ENCODE data around the gene OR10K1. TPM values are rescaled to one million over a fixed set of nuclear protein-coding genes. Genes with fewer than 3 reads are reported as not detected.

OR10K1 gene
- polyA plus RNA-seq, 4 donors, result not detected

DNA sequence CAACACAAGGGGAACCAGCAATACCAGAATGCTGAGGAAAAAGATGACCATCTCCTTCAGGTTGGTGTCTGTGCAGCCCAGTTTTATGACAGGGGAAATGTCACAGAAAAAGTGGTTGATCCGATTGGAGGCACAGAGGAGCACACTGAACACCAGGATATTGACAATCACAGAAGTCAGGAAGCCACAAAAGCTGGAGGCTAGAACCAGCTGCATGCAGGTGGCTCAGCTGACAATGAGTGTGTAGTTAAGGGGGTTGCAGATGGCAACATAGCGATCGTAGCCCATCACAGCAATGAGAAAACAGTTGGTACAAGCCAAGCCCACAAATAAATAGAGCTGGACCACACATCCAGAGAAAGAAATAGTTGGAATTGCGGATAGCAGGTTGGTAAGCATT lies 16.3 kb upstream of the OR10K1 start:
- 76 to 81% (median 78%) methylated on average over 4 of the region's 4 CpGs for WGBS, 3 donors
- FAIRE-seq (no peak), DNase-seq (no peak)
- no peak overlapping the region for H3K27ac ChIP-seq (ENCODE audit: low read depth in 1 of 3, low read length in 2 of 3)
- no peaks in the 10 kb centered on the region for H3K9me3 ChIP-seq (ENCODE audit: control insufficient read depth in 2 of 2, insufficient read depth in 1 of 2, low read depth in 1 of 2, low read length in 1 of 2)
- H3K36me3 ChIP-seq (ENCODE audit: control insufficient read depth in 3 of 3, insufficient read depth in 2 of 3, low read depth in 1 of 3, low read length in 3 of 3), result no peaks in the 10 kb centered on the region
- H3K27me3 ChIP-seq (ENCODE audit: control insufficient read depth in 3 of 3, insufficient read depth in 3 of 3, low read length in 3 of 3), result peaks cover 0 to 3% (median 0%) of the 10 kb centered on the region in 3 donors
- no peak overlapping the region for H3K4me3 ChIP-seq (ENCODE audit: low read depth in 1 of 3, low read length in 3 of 3)
- H3K4me1 ChIP-seq (ENCODE audit: control insufficient read depth in 3 of 3, insufficient read depth in 2 of 3, low read depth in 1 of 3, low read length in 2 of 3), result no peaks in the 10 kb centered on the region

- no peak overlapping the region for H3K27ac ChIP-seq (ENCODE audit: low read depth in 1 of 3, low read length in 2 of 3)
- no peaks in the 10 kb centered on the region for H3K9me3 ChIP-seq (ENCODE audit: control insufficient read depth in 2 of 2, insufficient read depth in 1 of 2, low read depth in 1 of 2, low read length in 1 of 2)
- DNase-seq (no peak), FAIRE-seq (no peak)
- H3K4me3 ChIP-seq (ENCODE audit: low read depth in 1 of 3, low read length in 3 of 3), result no peak overlapping the region
- H3K27me3 ChIP-seq (ENCODE audit: control insufficient read depth in 3 of 3, insufficient read depth in 3 of 3, low read length in 3 of 3), result no peaks in the 10 kb centered on the region
- no peaks in the 10 kb centered on the region for H3K4me1 ChIP-seq (ENCODE audit: control insufficient read depth in 3 of 3, insufficient read depth in 2 of 3, low read depth in 1 of 3, low read length in 2 of 3)
- no peaks in the 10 kb centered on the region for H3K36me3 ChIP-seq (ENCODE audit: control insufficient read depth in 3 of 3, insufficient read depth in 2 of 3, low read depth in 1 of 3, low read length in 3 of 3)
- 82 to 95% (median 90%) methylated on average over 1 of the region's 1 CpG for WGBS, 3 donors
Observed at GRCh38 chr1:158454537-158454936, 7.1 kb upstream of the OR10K1 start.

- Histone ChIP-seq H3K36me3 (ENCODE audit: control insufficient read depth in 3 of 3, insufficient read depth in 2 of 3, low read depth in 1 of 3, low read length in 3 of 3) (no peaks in the 10 kb centered on the region), H3K4me1 (ENCODE audit: control insufficient read depth in 3 of 3, insufficient read depth in 2 of 3, low read depth in 1 of 3, low read length in 2 of 3) (no peaks in the 10 kb centered on the region), H3K27me3 (ENCODE audit: control insufficient read depth in 3 of 3, insufficient read depth in 3 of 3, low read length in 3 of 3) (no peaks in the 10 kb centered on the region), H3K27ac (ENCODE audit: low read depth in 1 of 3, low read length in 2 of 3) (no peak overlapping the region), H3K4me3 (ENCODE audit: low read depth in 1 of 3, low read length in 3 of 3) (no peak overlapping the region), H3K9me3 (ENCODE audit: control insufficient read depth in 2 of 2, insufficient read depth in 1 of 2, low read depth in 1 of 2, low read length in 1 of 2) (no peaks in the 10 kb centered on the region)
- FAIRE-seq (no peak), DNase-seq (no peak)
Observed at GRCh38 chr1:158457246-158457645, 4.4 kb upstream of the OR10K1 start.

- no peaks in the 10 kb centered on the region for H3K27me3 ChIP-seq (ENCODE audit: control insufficient read depth in 3 of 3, insufficient read depth in 3 of 3, low read length in 3 of 3)
- H3K4me3 ChIP-seq (ENCODE audit: low read depth in 1 of 3, low read length in 3 of 3), result no peak overlapping the region
- DNase-seq (no peak), FAIRE-seq (no peak)
- no peaks in the 10 kb centered on the region for H3K4me1 ChIP-seq (ENCODE audit: control insufficient read depth in 3 of 3, insufficient read depth in 2 of 3, low read depth in 1 of 3, low read length in 2 of 3)
- no peaks in the 10 kb centered on the region for H3K9me3 ChIP-seq (ENCODE audit: control insufficient read depth in 2 of 2, insufficient read depth in 1 of 2, low read depth in 1 of 2, low read length in 1 of 2)
- H3K36me3 ChIP-seq (ENCODE audit: control insufficient read depth in 3 of 3, insufficient read depth in 2 of 3, low read depth in 1 of 3, low read length in 3 of 3), result no peaks in the 10 kb centered on the region
- no peak overlapping the region for H3K27ac ChIP-seq (ENCODE audit: low read depth in 1 of 3, low read length in 2 of 3)
Observed at GRCh38 chr1:158458263-158458662, 3.4 kb upstream of the OR10K1 start.

- H3K9me3 ChIP-seq (ENCODE audit: control insufficient read depth in 2 of 2, insufficient read depth in 1 of 2, low read depth in 1 of 2, low read length in 1 of 2), result no peaks in the 10 kb centered on the region
- no peak within 1 kb of the TSS for H3K27ac ChIP-seq (ENCODE audit: low read depth in 1 of 3, low read length in 2 of 3)
- H3K27me3 ChIP-seq (ENCODE audit: control insufficient read depth in 3 of 3, insufficient read depth in 3 of 3, low read length in 3 of 3), result no peaks in the 10 kb centered on the region
- no peaks in the 10 kb centered on the region for H3K36me3 ChIP-seq (ENCODE audit: control insufficient read depth in 3 of 3, insufficient read depth in 2 of 3, low read depth in 1 of 3, low read length in 3 of 3)
- no peak within 1 kb of the TSS for H3K4me3 ChIP-seq (ENCODE audit: low read depth in 1 of 3, low read length in 3 of 3)
- FAIRE-seq (no peak), DNase-seq (no peak)
- H3K4me1 ChIP-seq (ENCODE audit: control insufficient read depth in 3 of 3, insufficient read depth in 2 of 3, low read depth in 1 of 3, low read length in 2 of 3), result no peaks in the 10 kb centered on the region
Observed at GRCh38 chr1:158471920-158472319, 10.3 kb downstream of the OR10K1 start, which contains the start of gene OR10R2. Gene OR10R2 (plus strand): TSS chr1:158472220. CDS start chr1:158472326, 106 bp downstream.

DNA sequence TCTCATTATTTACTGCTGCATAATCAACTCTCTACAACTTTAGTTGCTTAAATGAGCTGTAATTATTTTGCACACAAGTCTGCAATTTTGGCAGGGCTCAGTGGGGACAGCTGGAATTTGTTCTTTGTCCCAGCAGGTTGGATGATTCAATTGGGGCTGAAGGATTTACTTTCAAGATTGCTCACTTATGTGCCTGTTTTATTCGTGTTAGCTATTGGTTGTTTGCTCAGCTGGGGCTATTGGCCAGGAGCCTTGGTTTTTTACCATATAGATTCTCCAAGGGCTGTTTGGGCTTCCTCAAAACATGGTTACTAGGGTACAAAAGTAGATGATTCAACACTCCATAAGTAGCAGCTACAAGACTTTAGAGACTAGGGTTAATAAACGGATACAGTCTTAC lies 23.8 kb downstream of the OR10K1 start:
- H3K4me1 ChIP-seq (ENCODE audit: control insufficient read depth in 3 of 3, insufficient read depth in 2 of 3, low read depth in 1 of 3, low read length in 2 of 3), result no peaks in the 10 kb centered on the region
- WGBS, 3 donors, result 42 to 54% (median 46%) methylated on average over 2 of the region's 2 CpGs
- no peaks in the 10 kb centered on the region for H3K27me3 ChIP-seq (ENCODE audit: control insufficient read depth in 3 of 3, insufficient read depth in 3 of 3, low read length in 3 of 3)
- H3K4me3 ChIP-seq (ENCODE audit: low read depth in 1 of 3, low read length in 3 of 3), result no peak overlapping the region
- DNase-seq (no peak), FAIRE-seq (no peak)
- H3K27ac ChIP-seq (ENCODE audit: low read depth in 1 of 3, low read length in 2 of 3), result no peak overlapping the region
- H3K36me3 ChIP-seq (ENCODE audit: control insufficient read depth in 3 of 3, insufficient read depth in 2 of 3, low read depth in 1 of 3, low read length in 3 of 3), result no peaks in the 10 kb centered on the region
- H3K9me3 ChIP-seq (ENCODE audit: control insufficient read depth in 2 of 2, insufficient read depth in 1 of 2, low read depth in 1 of 2, low read length in 1 of 2), result no peaks in the 10 kb centered on the region

GRCh38 chr1:158491316-158491715 lies 29.7 kb downstream of the OR10K1 start:
- WGBS, 3 donors, result 31 to 59% (median 50%) methylated on average over 3 of the region's 3 CpGs
- Histone ChIP-seq H3K36me3 (ENCODE audit: control insufficient read depth in 3 of 3, insufficient read depth in 2 of 3, low read depth in 1 of 3, low read length in 3 of 3) (no peaks in the 10 kb centered on the region), H3K27ac (ENCODE audit: low read depth in 1 of 3, low read length in 2 of 3) (no peak overlapping the region), H3K4me1 (ENCODE audit: control insufficient read depth in 3 of 3, insufficient read depth in 2 of 3, low read depth in 1 of 3, low read length in 2 of 3) (no peaks in the 10 kb centered on the region), H3K9me3 (ENCODE audit: control insufficient read depth in 2 of 2, insufficient read depth in 1 of 2, low read depth in 1 of 2, low read length in 1 of 2) (no peaks in the 10 kb centered on the region), H3K27me3 (ENCODE audit: control insufficient read depth in 3 of 3, insufficient read depth in 3 of 3, low read length in 3 of 3) (no peaks in the 10 kb centered on the region), H3K4me3 (ENCODE audit: low read depth in 1 of 3, low read length in 3 of 3) (no peak overlapping the region)
- FAIRE-seq (no peak), DNase-seq (no peak)

- Histone ChIP-seq H3K27me3 (ENCODE audit: control insufficient read depth in 3 of 3, insufficient read depth in 3 of 3, low read length in 3 of 3) (no peaks in the 10 kb centered on the region), H3K36me3 (ENCODE audit: control insufficient read depth in 3 of 3, insufficient read depth in 2 of 3, low read depth in 1 of 3, low read length in 3 of 3) (no peaks in the 10 kb centered on the region), H3K4me3 (ENCODE audit: low read depth in 1 of 3, low read length in 3 of 3) (no peak overlapping the region), H3K27ac (ENCODE audit: low read depth in 1 of 3, low read length in 2 of 3) (no peak overlapping the region), H3K9me3 (ENCODE audit: control insufficient read depth in 2 of 2, insufficient read depth in 1 of 2, low read depth in 1 of 2, low read length in 1 of 2) (no peaks in the 10 kb centered on the region), H3K4me1 (ENCODE audit: control insufficient read depth in 3 of 3, insufficient read depth in 2 of 3, low read depth in 1 of 3, low read length in 2 of 3) (no peaks in the 10 kb centered on the region)
- FAIRE-seq (no peak), DNase-seq (no peak)
- WGBS, 3 donors, result 39 to 68% (median 42%) methylated on average over 3 of the region's 3 CpGs
Observed at GRCh38 chr1:158493054-158493453, 31.4 kb downstream of the OR10K1 start.

DNA sequence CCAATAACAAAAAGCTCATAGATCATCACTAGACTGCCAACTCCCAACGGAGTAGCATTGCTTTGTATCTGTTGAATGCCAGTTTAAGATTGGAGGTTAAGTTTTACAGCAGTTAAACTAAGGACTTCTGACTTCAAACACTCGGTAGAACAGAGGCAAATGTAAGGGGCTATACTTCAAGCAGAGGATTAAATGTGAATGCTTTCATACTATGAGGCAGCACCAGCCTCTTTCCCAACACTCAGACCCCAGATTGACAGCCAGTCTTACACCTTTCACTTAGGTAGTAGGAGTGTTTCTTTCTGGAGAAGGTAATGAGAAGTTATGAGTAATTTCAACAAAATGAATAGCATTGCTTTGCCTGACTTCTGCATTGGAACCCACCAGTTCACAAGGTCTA lies 33.2 kb downstream of the OR10K1 start:
- DNase-seq (no peak), FAIRE-seq (no peak)
- H3K4me3 ChIP-seq (ENCODE audit: low read depth in 1 of 3, low read length in 3 of 3), result no peak overlapping the region
- H3K27ac ChIP-seq (ENCODE audit: low read depth in 1 of 3, low read length in 2 of 3), result no peak overlapping the region
- H3K27me3 ChIP-seq (ENCODE audit: control insufficient read depth in 3 of 3, insufficient read depth in 3 of 3, low read length in 3 of 3), result no peaks in the 10 kb centered on the region
- 0 to 16% (median 14%) methylated on average over 2 of the region's 2 CpGs for WGBS, 3 donors
- H3K36me3 ChIP-seq (ENCODE audit: control insufficient read depth in 3 of 3, insufficient read depth in 2 of 3, low read depth in 1 of 3, low read length in 3 of 3), result no peaks in the 10 kb centered on the region
- no peaks in the 10 kb centered on the region for H3K4me1 ChIP-seq (ENCODE audit: control insufficient read depth in 3 of 3, insufficient read depth in 2 of 3, low read depth in 1 of 3, low read length in 2 of 3)
- no peaks in the 10 kb centered on the region for H3K9me3 ChIP-seq (ENCODE audit: control insufficient read depth in 2 of 2, insufficient read depth in 1 of 2, low read depth in 1 of 2, low read length in 1 of 2)

All from small intestine (tissue), 7 donors.